Tibial nerve (tissue), 4 donors: ENCODE data around the gene RPS25. TPM values are rescaled to one million over a fixed set of nuclear protein-coding genes. Genes with fewer than 3 reads are reported as not detected.

Experiments
- DNase-seq, 2 donors: peaks; one replicate each; pipeline ENCODE4 v3.0.0-alpha.2; 2019; ENCODE audit warnings: low spot score in 2 of 2
- H3K27ac ChIP-seq, 4 donors: fragments of 200-600 bp; sonication (generic) in 3 of 4; one replicate each; pipeline ENCODE4 v1.5.1; 2017 to 2019; ENCODE audit warnings: mild to moderate bottlenecking in 1 of 4
- H3K27me3 ChIP-seq, 2 donors: fragments of 200-600 bp; sonication (generic) in 1 of 2; one replicate each; pipeline versions ENCODE4 v1.5.1 to v1.6.0; 2017 to 2019
- H3K36me3 ChIP-seq, 3 donors: fragments of 200-600 bp; sonication (generic); one replicate each; pipeline ENCODE4 v1.5.1; 2018 to 2019
- H3K4me1 ChIP-seq, 4 donors: fragments of 200-600 bp; sonication (generic) in 3 of 4; one replicate each; pipeline ENCODE4 v1.5.1; 2017 to 2019
- H3K4me3 ChIP-seq, 4 donors: fragments of 200-600 bp; sonication (generic) in 3 of 4; one replicate each; pipeline ENCODE4 v1.5.1; 2017 to 2019; ENCODE audit warnings: mild to moderate bottlenecking in 1 of 4, moderate library complexity in 1 of 4
- H3K9me3 ChIP-seq, 4 donors: fragments of 200-600 bp; sonication (generic) in 3 of 4; one replicate each; pipeline ENCODE4 v1.5.1; 2017 to 2019
- EP300 ChIP-seq, 2 donors: sonication (generic); formaldehyde crosslinking; IDR thresholded peaks; one replicate each; pipeline ENCODE4 v1.6.1; 2017; ENCODE audit warnings: antibody characterized with exemption in 2 of 2, mild to moderate bottlenecking in 1 of 2
- POLR2A ChIP-seq, 2 donors: fragments of 450-650 bp; IDR thresholded peaks; one replicate each; pipeline ENCODE4 v1.6.1; 2017; ENCODE audit warnings: antibody characterized with exemption in 2 of 2, mild to moderate bottlenecking in 2 of 2, moderate library complexity in 2 of 2
- WGBS, 2 donors: methylation state at CpG; one replicate each; pipeline ENCODE4 v1.1.5; 2018; 5-methylcytosine and 5-hydroxymethylcytosine counted together
- total RNA-seq, 4 donors: library from RNA; depleted of rRNA; stranded (reverse); fragments of >200 nt; gene quantifications; one replicate each; pipeline ENCODE4 v1.1.0, GENCODE V29; 2016
- TF ChIP-seq, protein P1 (sequence below), 5 experiments: fragments of 200-600 bp in 3 of 5; fragments of 450-650 bp in 2 of 5; sonication (generic) in 3 of 5; IDR thresholded peaks; one replicate each; pipeline ENCODE4 v1.5.1; 2016 to 2019; ENCODE audit warnings: antibody characterized with exemption in 5 of 5, mild to moderate bottlenecking in 3 of 5, moderate library complexity in 2 of 5

Gene RPS25
- total RNA-seq, 4 donors from 2014 or later, result 1,034 to 1,871 (median 1,524) TPM

DNA sequence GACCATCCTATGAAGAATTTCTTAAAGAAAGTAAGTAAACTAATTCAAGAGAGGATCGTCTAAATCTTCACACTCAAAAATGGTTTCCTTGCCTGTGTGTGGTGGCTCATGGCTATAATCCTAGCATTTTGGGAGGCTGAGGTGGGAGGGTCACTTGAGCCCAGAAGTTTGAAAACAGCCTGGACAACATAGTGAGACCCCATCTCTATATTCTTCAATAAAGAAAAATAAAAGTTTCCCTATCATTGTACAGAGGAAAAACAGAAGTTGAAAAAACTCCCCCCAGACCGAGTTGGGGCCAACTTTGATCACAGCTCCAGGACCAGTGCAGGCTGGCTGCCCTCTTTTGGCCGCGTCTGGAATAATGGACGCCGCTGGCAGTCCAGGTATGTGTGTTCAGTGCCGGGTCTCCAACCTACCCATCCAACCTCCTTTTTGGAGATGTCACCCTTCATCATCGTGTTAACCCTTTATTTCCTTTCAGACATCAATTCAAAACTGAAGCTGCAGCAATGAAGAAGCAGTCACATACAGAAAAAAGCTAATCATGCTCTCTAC lies 3.0 kb downstream of the RPS25 start:
- peaks cover 0 to 35% (median 20%) of the 10 kb centered on the region in 4 donors for H3K4me1 ChIP-seq
- no peaks in the 10 kb centered on the region for H3K27me3 ChIP-seq
- TF ChIP-seq, protein P1, sequence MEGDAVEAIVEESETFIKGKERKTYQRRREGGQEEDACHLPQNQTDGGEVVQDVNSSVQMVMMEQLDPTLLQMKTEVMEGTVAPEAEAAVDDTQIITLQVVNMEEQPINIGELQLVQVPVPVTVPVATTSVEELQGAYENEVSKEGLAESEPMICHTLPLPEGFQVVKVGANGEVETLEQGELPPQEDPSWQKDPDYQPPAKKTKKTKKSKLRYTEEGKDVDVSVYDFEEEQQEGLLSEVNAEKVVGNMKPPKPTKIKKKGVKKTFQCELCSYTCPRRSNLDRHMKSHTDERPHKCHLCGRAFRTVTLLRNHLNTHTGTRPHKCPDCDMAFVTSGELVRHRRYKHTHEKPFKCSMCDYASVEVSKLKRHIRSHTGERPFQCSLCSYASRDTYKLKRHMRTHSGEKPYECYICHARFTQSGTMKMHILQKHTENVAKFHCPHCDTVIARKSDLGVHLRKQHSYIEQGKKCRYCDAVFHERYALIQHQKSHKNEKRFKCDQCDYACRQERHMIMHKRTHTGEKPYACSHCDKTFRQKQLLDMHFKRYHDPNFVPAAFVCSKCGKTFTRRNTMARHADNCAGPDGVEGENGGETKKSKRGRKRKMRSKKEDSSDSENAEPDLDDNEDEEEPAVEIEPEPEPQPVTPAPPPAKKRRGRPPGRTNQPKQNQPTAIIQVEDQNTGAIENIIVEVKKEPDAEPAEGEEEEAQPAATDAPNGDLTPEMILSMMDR (IDR thresholded peaks at IDR 0.05), result no peak
- TF ChIP-seq EP300 (IDR thresholded peaks at IDR 0.05), result no peak
- no peak for TF ChIP-seq POLR2A (IDR thresholded peaks at IDR 0.05)
- peaks cover 5 to 65% (median 48%) of the 10 kb centered on the region in 3 donors for H3K36me3 ChIP-seq
- 70 to 76% methylated on average over 8 of the region's 8 CpGs for WGBS, 2 donors
- no peaks in the 10 kb centered on the region for H3K9me3 ChIP-seq
- no peak for DNase-seq
- no peak overlapping the region for H3K4me3 ChIP-seq
- no peak overlapping the region for H3K27ac ChIP-seq

DNA sequence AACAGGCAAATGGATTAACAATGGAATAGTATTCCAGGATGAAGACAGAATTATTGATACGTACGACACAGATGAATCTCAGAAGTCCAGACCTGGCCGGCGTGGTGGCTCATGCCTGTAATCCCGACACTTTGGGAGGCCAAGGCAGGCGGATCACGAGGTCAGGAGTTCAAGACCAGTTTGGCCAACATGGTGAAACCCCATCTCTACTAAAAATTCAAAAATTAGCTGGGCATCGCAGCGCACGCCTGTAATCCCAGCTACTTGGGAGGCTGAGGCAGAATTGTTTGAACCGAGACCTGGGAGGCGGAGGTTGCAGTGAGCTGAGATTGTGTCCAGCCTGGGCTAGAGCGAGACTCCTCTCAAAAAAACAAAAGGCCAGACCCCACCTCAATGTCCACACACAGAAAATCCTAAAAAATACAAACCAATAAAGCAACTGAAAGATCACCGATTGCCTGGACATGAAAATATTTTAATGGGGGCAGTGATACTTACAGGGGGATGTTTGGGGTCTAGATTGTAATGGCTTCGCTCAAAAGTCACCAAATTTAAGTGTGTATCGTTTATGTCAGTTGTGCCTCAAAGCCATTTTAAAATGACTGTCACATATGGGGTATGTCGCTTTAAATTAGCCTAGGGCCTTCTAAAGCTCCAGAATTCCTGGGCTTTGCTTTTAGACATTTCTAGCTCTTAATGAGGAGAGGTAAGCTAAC lies 3.8 kb downstream of the RPS25 start:
- no peaks in the 10 kb centered on the region for H3K9me3 ChIP-seq
- TF ChIP-seq POLR2A (IDR thresholded peaks at IDR 0.05), result no peak
- TF ChIP-seq, protein P1 (IDR thresholded peaks at IDR 0.05), result no peak
- TF ChIP-seq EP300 (IDR thresholded peaks at IDR 0.05), result no peak
- WGBS, 2 donors, result 91 to 93% methylated on average over 17 of the region's 17 CpGs
- H3K4me3 ChIP-seq, result no peak overlapping the region
- H3K4me1 ChIP-seq, result peaks cover 0 to 28% (median 15%) of the 10 kb centered on the region in 4 donors
- H3K36me3 ChIP-seq, result peaks cover 5 to 71% (median 48%) of the 10 kb centered on the region in 3 donors
- DNase-seq, result no peak
- no peaks in the 10 kb centered on the region for H3K27me3 ChIP-seq
- no peak overlapping the region for H3K27ac ChIP-seq

DNA sequence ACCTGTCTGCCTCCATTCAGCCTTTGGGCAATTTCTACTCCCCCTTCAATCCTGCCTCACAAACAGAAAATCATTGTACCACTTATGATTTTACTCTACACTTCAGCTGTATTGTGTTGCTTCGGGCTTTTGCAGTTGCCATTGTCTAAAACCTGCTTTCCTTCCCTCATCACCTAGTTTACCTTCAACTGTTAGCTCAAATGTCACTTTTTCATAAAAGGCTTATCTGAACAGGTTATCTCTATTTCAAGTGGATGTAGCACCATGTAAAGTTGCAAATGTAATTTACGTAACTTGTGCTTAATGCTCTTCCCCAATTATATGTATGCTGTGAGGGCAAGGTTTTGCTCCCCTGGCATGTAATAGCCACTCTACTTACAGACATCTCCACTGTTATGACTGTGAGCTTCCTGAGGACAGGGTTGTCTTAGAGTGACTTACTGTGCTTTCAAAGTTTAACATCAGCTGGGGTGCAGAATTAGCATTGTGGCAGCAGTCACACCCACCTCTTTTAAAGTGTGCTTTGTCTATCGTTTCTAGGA lies 5.4 kb downstream of the RPS25 start:
- TF ChIP-seq EP300 (IDR thresholded peaks at IDR 0.05) (no peak), POLR2A (IDR thresholded peaks at IDR 0.05) (no peak)
- TF ChIP-seq, protein P1 (IDR thresholded peaks at IDR 0.05), result no peak
- H3K4me1 ChIP-seq, result peaks cover 0 to 27% (median 15%) of the 10 kb centered on the region in 4 donors
- H3K27me3 ChIP-seq, result no peaks in the 10 kb centered on the region
- no peak overlapping the region for H3K27ac ChIP-seq
- no peak overlapping the region for H3K4me3 ChIP-seq
- peaks cover 5 to 88% (median 48%) of the 10 kb centered on the region in 3 donors for H3K36me3 ChIP-seq
- no peaks in the 10 kb centered on the region for H3K9me3 ChIP-seq
- 75 to 82% methylated on average over 3 of the region's 3 CpGs for WGBS, 2 donors
- no peak for DNase-seq

DNA sequence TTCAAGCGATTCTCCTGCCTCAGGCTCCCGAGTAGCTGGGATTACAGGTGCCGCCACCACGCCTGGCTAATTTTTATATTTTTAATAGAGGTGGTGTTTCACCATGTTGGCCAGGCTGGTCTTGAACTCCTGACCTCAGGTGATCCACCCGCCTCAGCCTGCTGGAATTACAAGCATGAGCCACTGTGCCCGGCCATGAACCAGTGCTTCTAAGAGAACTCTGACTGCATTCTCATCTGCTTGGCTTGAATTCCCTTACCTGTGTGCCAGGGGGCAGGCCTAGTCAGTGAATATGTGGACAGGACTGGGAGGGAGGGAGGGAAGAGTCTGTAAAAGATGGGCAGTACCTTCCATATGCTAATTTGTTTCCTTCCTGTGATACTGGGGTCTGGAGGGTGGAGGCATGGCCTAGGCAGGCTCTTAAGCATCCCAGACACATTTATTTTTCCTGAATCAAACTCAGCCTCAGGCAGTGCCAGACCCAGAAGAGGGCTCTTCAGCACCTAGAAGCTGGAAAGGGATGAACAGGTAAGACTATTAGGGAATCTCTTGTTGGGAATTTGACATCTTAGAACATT lies 6.6 kb downstream of the RPS25 start:
- Histone ChIP-seq H3K27me3 (no peaks in the 10 kb centered on the region), H3K4me1 (peaks cover 0 to 18% (median 6%) of the 10 kb centered on the region in 4 donors), H3K9me3 (no peaks in the 10 kb centered on the region), H3K4me3 (no peak overlapping the region), H3K36me3 (peaks cover 5 to 95% (median 46%) of the 10 kb centered on the region in 3 donors), H3K27ac (no peak overlapping the region)
- DNase-seq, result no peak
- 84 to 85% methylated on average over 6 of the region's 6 CpGs for WGBS, 2 donors
- TF ChIP-seq EP300 (IDR thresholded peaks at IDR 0.05) (no peak), POLR2A (IDR thresholded peaks at IDR 0.05) (no peak)
- TF ChIP-seq, protein P1 (IDR thresholded peaks at IDR 0.05), result no peak

DNA sequence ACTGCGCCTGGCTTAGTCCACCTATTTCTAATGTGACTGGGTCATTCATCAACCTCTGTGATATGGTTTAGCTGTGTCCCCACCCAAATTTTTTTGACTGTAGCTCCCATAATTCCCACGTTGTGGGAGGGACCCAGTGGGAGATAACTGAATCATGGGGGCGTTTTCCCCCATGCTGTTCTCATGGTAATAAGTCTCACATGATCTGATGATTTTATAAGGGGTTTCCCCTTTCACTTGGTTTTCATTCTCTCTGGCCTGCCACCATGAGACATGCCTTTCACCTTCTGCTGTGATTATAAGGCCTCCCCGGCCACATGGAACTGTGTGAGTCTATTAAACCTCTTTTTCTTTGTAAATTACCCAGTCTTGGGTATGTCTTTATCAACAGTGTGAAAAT lies 11.5 kb downstream of the RPS25 start:
- TF ChIP-seq, protein P1 (IDR thresholded peaks at IDR 0.05), result no peak
- TF ChIP-seq POLR2A (IDR thresholded peaks at IDR 0.05) (no peak), EP300 (IDR thresholded peaks at IDR 0.05) (no peak)
- H3K36me3 ChIP-seq, result peaks cover 0 to 92% (median 18%) of the 10 kb centered on the region in 3 donors
- no peaks in the 10 kb centered on the region for H3K27me3 ChIP-seq
- H3K27ac ChIP-seq, result no peak overlapping the region
- WGBS, 2 donors, result 83 to 86% methylated on average over 4 of the region's 4 CpGs
- H3K9me3 ChIP-seq, result no peaks in the 10 kb centered on the region
- DNase-seq, result no peak
- no peak overlapping the region for H3K4me3 ChIP-seq
- H3K4me1 ChIP-seq, result no peaks in the 10 kb centered on the region
